Diencephalon (tissue), 1 donor: Measurements from ENCODE around the gene TNNI2. TPM values are rescaled to one million over a fixed set of nuclear protein-coding genes. Genes with fewer than 3 reads are reported as not detected.

Source experiments
- small RNA-seq: library from RNA; depleted of rRNA; stranded (forward); fragments of <200 nt; gene quantifications from one replicate; pipeline ENCODE3, GENCODE V24; 2014
- total RNA-seq: library from RNA; depleted of rRNA; stranded (reverse); fragments of >200 nt; gene quantifications from one replicate; pipeline ENCODE4 v1.2.3, GENCODE V29; 2014

The TNNI2 gene
- total RNA-seq: not detected

GRCh38 chr11:1838426-1839144 lies at the start of gene TNNI2:
TSS of gene TNNI2 (plus strand) at chr11:1838981. CDS start at chr11:1839697, 716 bp downstream.

GRCh38 chr11:1834779-1835670 lies 3.8 kb upstream of the TNNI2 start, which contains the start of gene SYT8:
TSS of gene SYT8 (plus strand) at chr11:1834990. CDS start at chr11:1835106, 116 bp downstream.

GRCh38 chr11:1852877-1853276 lies 14.1 kb downstream of the TNNI2 start, which contains the start of gene LSP1:
TSS of gene LSP1 (plus strand) at chr11:1853084. CDS start at chr11:1853145, 61 bp downstream.

Small RNA genes within 50 kb of the gene (small RNA-seq; reads per million reads assigned to genes)
- gene AC051649.1 (not detected), gene MIR4298 (not detected)

Other genes starting within 250 kb of the TNNI2 start
- not detected for gene KRTAP5-2, start 240.7 kb upstream of the TNNI2 start, total RNA-seq
- not detected for gene KRTAP5-3, start 230.5 kb upstream of the TNNI2 start, total RNA-seq
- gene KRTAP5-4, start 216.8 kb upstream of the TNNI2 start, total RNA-seq: not detected
- not detected for gene KRTAP5-5, start 209.2 kb upstream of the TNNI2 start, total RNA-seq
- gene KRTAP5-6, start 141.8 kb upstream of the TNNI2 start, total RNA-seq: not detected
- gene IFITM10, start 88.4 kb upstream of the TNNI2 start, total RNA-seq: 2.8 TPM
- 55.8 TPM for gene CTSD, start 75.1 kb upstream of the TNNI2 start, total RNA-seq
- not detected for gene SYT8, start 4.0 kb upstream of the TNNI2 start, total RNA-seq
- 1.2 TPM for gene LSP1, start 14.1 kb downstream of the TNNI2 start, total RNA-seq
- gene PRR33, start 52.9 kb downstream of the TNNI2 start, total RNA-seq: not detected
- gene TNNT3, start 80.7 kb downstream of the TNNI2 start, total RNA-seq: not detected
- gene MRPL23, start 108.4 kb downstream of the TNNI2 start, total RNA-seq: 30.0 TPM
- 9.5 TPM for gene H19, start 158.9 kb downstream of the TNNI2 start, total RNA-seq